ENCODE results near the gene ERC2. TPM values are rescaled to one million over a fixed set of nuclear protein-coding genes. Genes with fewer than 3 reads are reported as not detected.

Gene ERC2
- total and polyA plus RNA-seq, 2 of the 8 experiments (the other 6 are each of a cell fraction or from before 2014, with no cell fraction given): 16.4 to 22.8 TPM

DNA sequence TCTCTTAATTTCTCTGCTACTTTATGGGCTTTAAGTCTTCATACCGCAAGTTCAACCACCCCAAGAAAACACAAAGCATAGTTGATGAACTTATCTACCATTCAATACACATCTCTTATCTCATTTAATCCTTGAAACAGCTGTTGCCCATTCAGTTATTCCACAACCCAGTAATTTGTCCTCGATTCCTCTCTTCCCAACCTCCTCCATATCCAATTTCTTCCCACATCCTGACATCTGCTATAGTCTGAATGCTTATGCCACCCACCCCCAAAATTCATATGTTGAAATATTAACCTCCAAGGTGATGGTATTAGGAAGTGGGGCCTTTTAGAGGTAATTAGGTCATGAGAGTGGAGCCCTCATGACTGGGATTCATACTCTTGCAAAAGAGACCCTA is 345.4 kb downstream of the ERC2 start (continued):
- no peak for TF ChIP-seq RBBP5 (IDR thresholded peaks at IDR 0.05; ENCODE audit: borderline replicate concordance, low read depth, low read length)
- no peak for TF ChIP-seq BACH1 (IDR thresholded peaks at IDR 0.05; ENCODE audit: low read length)
- TF ChIP-seq EZH2 (IDR thresholded peaks at IDR 0.05; ENCODE audit: low read depth, low read length, severe bottlenecking): no peak
- no peak for TF ChIP-seq SP1 (IDR thresholded peaks at IDR 0.05; ENCODE audit: low read depth, low read length)
- no peak for TF ChIP-seq FOSL1 (IDR thresholded peaks at IDR 0.05; ENCODE audit: insufficient read depth, low read depth, low read length)
- TF ChIP-seq KDM4A (IDR thresholded peaks at IDR 0.05; ENCODE audit: low read depth, low read length, severe bottlenecking): no peak
- TF ChIP-seq NRF1 (IDR thresholded peaks at IDR 0.05; ENCODE audit: low read depth, low read length): no peak
- TF ChIP-seq SP2 (IDR thresholded peaks at IDR 0.05; ENCODE audit: low read length): no peak
- TF ChIP-seq EP300 (IDR thresholded peaks at IDR 0.05; ENCODE audit: borderline replicate concordance in 1 of 2, low read depth in 2 of 2, low read length in 2 of 2): no peak

Measured in H1 (cell line).